Thyroid gland (tissue), 4 donors: Measurements from ENCODE around the gene MYCT1. TPM values are rescaled to one million over a fixed set of nuclear protein-coding genes. Genes with fewer than 3 reads are reported as not detected.

Experiments
- DNase-seq, 2 donors: peaks; one replicate each; pipeline ENCODE4 v3.0.0-alpha.2; 2019
- H3K27ac ChIP-seq, 3 donors: fragments of 200-600 bp; sonication (generic); 1 replicate in 2 of 3; 2 replicates in 1 of 3; pipeline ENCODE4 v1.5.1; 2016 to 2019; ENCODE audit warnings: mild to moderate bottlenecking in 1 of 3, moderate library complexity in 1 of 3
- H3K27me3 ChIP-seq: fragments of 200-600 bp; sonication (generic); one replicate; pipeline ENCODE4 v1.5.1; 2019
- H3K36me3 ChIP-seq, 2 donors: fragments of 200-600 bp; sonication (generic); one replicate each; pipeline ENCODE4 v1.5.1; 2016 to 2019
- H3K4me1 ChIP-seq, 2 donors: fragments of 200-600 bp; sonication (generic); one replicate each; pipeline ENCODE4 v1.5.1; 2017 to 2019
- H3K4me3 ChIP-seq, 3 donors: fragments of 200-600 bp; sonication (generic); replicated peaks in 1 of 3; 1 replicate in 2 of 3; 2 replicates in 1 of 3; pipeline ENCODE4 v1.5.1; 2016; ENCODE audit warnings: mild to moderate bottlenecking in 1 of 3
- H3K9me3 ChIP-seq: fragments of 200-600 bp; sonication (generic); one replicate; pipeline ENCODE4 v1.5.1; 2017
- CTCF ChIP-seq, 6 experiments: fragments of 200-600 bp in 3 of 6; fragments of 450-650 bp in 3 of 6; sonication (generic) in 3 of 6; IDR thresholded peaks; one replicate each; pipeline ENCODE4 v1.5.1; 2016 to 2019; ENCODE audit warnings: antibody characterized with exemption in 6 of 6, mild to moderate bottlenecking in 2 of 6, inconsistent platforms in 1 of 6, moderate library complexity in 1 of 6
- POLR2A ChIP-seq, 2 donors: fragments of 450-650 bp; IDR thresholded peaks; one replicate each; pipeline ENCODE4 v1.6.1; 2017; ENCODE audit warnings: antibody characterized with exemption in 2 of 2, mild to moderate bottlenecking in 2 of 2, moderate library complexity in 1 of 2
- WGBS, 2 donors: methylation state at CpG; one replicate each; pipeline ENCODE4 v1.1.5; 2017; 5-methylcytosine and 5-hydroxymethylcytosine counted together
- intact Hi-C: fragments of 100-400 bp; cut with DNase I; formaldehyde crosslinking; loops from one replicate; pipeline ENCODE4 v1.15.1; 2023
- total RNA-seq, 4 donors: library from RNA; depleted of rRNA; stranded (reverse); fragments of >200 nt; gene quantifications; one replicate each; pipeline ENCODE4 v1.2.3, GENCODE V29; 2016

MYCT1 gene
- total RNA-seq, 4 donors from 2014 or later: 12.0 to 26.2 (median 17.5) TPM

DNA sequence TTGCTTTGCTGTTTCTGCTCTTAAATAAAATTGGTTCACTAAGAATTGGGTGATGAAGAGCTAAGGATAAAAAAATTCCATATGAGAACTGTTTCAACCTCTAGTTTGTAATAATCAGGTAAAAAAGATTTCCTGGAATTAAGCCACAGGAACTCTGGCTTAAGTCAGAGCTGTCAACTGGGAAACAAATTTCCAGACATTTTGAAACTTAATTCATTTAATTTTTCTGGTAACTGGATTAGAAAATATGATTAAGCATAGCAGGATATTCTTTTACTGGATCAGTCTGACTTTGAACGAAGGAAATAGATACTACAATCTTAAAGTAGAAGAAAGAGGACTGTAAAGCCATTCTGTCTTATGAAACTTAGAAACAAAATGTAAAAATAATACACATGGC lies 51.6 kb downstream of the MYCT1 start:
- H3K27ac ChIP-seq: no peak overlapping the region
- H3K36me3 ChIP-seq: no peaks in the 10 kb centered on the region
- H3K9me3 ChIP-seq: no peaks in the 10 kb centered on the region
- no peaks in the 10 kb centered on the region for H3K27me3 ChIP-seq
- TF ChIP-seq POLR2A (IDR thresholded peaks at IDR 0.05) (no peak), CTCF (IDR thresholded peaks at IDR 0.05) (no peak)
- H3K4me1 ChIP-seq: no peaks in the 10 kb centered on the region
- no peak for DNase-seq
- H3K4me3 ChIP-seq: no peak overlapping the region
- intact Hi-C loops: no loop called here
- WGBS, 2 donors: 65 to 70% methylated on average over 1 of the region's 1 CpG

GRCh38 chr6:152750694-152751093 lies 53.0 kb downstream of the MYCT1 start, which contains the start of gene VIP:
Gene VIP, plus strand, starts transcription at chr6:152750797. Its CDS starts 1,381 bp downstream, at chr6:152752178.
- intact Hi-C loops: no loop called here
- peak in 1 of 2 donors; percentile 2 for DNase-seq

DNA sequence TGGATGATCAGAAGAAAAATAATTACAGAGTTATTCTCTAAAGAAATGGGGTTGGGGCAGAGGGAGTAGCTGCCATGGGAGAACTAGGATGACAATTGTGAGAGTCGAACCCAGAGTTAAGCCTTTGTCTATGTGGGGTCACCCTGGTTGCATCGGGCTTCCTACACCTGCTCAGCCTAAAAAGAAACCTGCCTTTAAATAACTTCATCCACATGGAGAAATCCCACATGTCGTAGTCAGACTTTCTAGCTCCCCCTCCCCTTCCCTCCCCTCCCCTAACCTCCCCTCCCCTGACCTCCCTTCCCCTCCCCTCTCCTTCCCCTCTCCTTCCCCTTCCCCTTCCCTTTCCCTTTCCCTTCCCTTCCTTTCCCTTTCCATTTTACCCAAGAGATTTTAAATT lies 67.6 kb downstream of the MYCT1 start:
- DNase-seq: no peak
- WGBS, 2 donors: 76 to 83% methylated on average over 3 of the region's 3 CpGs
- Histone ChIP-seq H3K4me3 (no peak overlapping the region), H3K9me3 (no peaks in the 10 kb centered on the region), H3K4me1 (no peaks in the 10 kb centered on the region), H3K27ac (no peak overlapping the region), H3K27me3 (no peaks in the 10 kb centered on the region), H3K36me3 (no peaks in the 10 kb centered on the region)
- TF ChIP-seq POLR2A (IDR thresholded peaks at IDR 0.05) (no peak), CTCF (IDR thresholded peaks at IDR 0.05) (no peak)
- intact Hi-C loops: no loop called here

More at GRCh38 chr6:152750694-152751093, 53.0 kb downstream of the MYCT1 start, which contains the start of gene VIP:
- 6 to 10% methylated on average over 5 of the region's 5 CpGs for WGBS, 2 donors
- TF ChIP-seq POLR2A (IDR thresholded peaks at IDR 0.05) (no peak), CTCF (IDR thresholded peaks at IDR 0.05) (no peak)
- Histone ChIP-seq H3K9me3 (no peaks in the 10 kb centered on the region), H3K27me3 (no peaks in the 10 kb centered on the region), H3K36me3 (no peaks in the 10 kb centered on the region), H3K27ac (no peak within 1 kb of the TSS), H3K4me1 (no peaks in the 10 kb centered on the region), H3K4me3 (no peak within 1 kb of the TSS)

GRCh38 chr6:152769159-152769558 lies 71.5 kb downstream of the MYCT1 start:
- Histone ChIP-seq H3K4me3 (no peak overlapping the region), H3K9me3 (no peaks in the 10 kb centered on the region), H3K27ac (no peak overlapping the region), H3K36me3 (no peaks in the 10 kb centered on the region), H3K4me1 (no peaks in the 10 kb centered on the region), H3K27me3 (no peaks in the 10 kb centered on the region)
- TF ChIP-seq CTCF (IDR thresholded peaks at IDR 0.05) (no peak), POLR2A (IDR thresholded peaks at IDR 0.05) (no peak)
- intact Hi-C loops: no loop called here
- WGBS, 2 donors: 85 to 91% methylated on average over 7 of the region's 7 CpGs
- DNase-seq: no peak

DNA sequence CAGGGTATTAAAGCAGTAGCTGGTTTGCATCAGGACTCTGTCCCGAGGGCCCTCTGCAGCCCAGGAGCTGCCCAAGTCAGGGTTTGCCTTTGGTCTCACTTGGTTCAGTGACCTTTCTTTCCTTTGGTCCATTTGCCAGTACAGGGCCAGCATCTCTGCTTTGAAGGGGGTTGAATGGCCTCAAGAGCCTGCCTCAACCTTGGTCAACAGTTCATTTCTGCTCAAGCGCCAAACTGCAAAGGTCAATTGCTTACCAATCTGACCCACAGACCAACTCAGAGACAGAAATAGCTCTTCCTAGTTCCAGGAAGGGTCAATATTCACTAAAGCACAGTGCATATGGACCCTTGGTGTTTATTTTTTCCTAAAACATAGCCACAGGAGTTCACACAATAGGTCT lies 72.3 kb downstream of the MYCT1 start:
- H3K27ac ChIP-seq: no peak overlapping the region
- H3K9me3 ChIP-seq: no peaks in the 10 kb centered on the region
- H3K36me3 ChIP-seq: no peaks in the 10 kb centered on the region
- no peaks in the 10 kb centered on the region for H3K27me3 ChIP-seq
- no peak overlapping the region for H3K4me3 ChIP-seq
- intact Hi-C loops: no loop called here
- WGBS, 2 donors: 89 to 95% methylated on average over 2 of the region's 2 CpGs
- no peaks in the 10 kb centered on the region for H3K4me1 ChIP-seq
- DNase-seq: no peak
- TF ChIP-seq CTCF (IDR thresholded peaks at IDR 0.05): no peak
- TF ChIP-seq POLR2A (IDR thresholded peaks at IDR 0.05): no peak
